Measurements from ENCODE around the gene CYFIP2. TPM values are rescaled to one million over a fixed set of nuclear protein-coding genes. Genes with fewer than 3 reads are reported as not detected.

Gene CYFIP2
- total and polyA plus RNA-seq, 10 of the 15 experiments (the other 5 are each of a cell fraction or from before 2014, with no cell fraction given) = 43.4 to 173 (median 96.0) TPM

- no peak overlapping the region for H3K27ac ChIP-seq (ENCODE audit: control insufficient read depth, insufficient read depth)
- DNase-seq (ENCODE audit: low read depth, low spot score) (no peak), FAIRE-seq (no peak), ATAC-seq (no peak)
- ChIA-PET SMC1A (ENCODE audit: uncharacterized antibody, unreplicated experiment) (no interaction called here), POLR2A (no interaction called here), RAD21 (ENCODE audit: unreplicated experiment) (no interaction called here), CTCF (interaction anchor here (1.2 kb wide), 1 partner anchor 34 kb away, joined by 3 read pairs; no protein-coding TSS in a partner anchor)
- H3K4me3 ChIP-seq = no peak overlapping the region
- intact Hi-C loops (cut with micrococcal nuclease; ENCODE audit: unreplicated experiment) = no loop called here
- no peak overlapping the region for H2AFZ ChIP-seq (ENCODE audit: control insufficient read depth, low read depth, low read length)
- peaks cover 10 to 53% of the 10 kb centered on the region in 2 experiments for H3K36me3 ChIP-seq (ENCODE audit: control insufficient read depth in 2 of 2, insufficient read depth in 2 of 2, low read length in 1 of 2)
- no peaks in the 10 kb centered on the region for H3K79me2 ChIP-seq (ENCODE audit: control insufficient read depth, insufficient read depth, low read length)
- H3K27me3 ChIP-seq (replicated peaks in 1 of 2; ENCODE audit: control insufficient read depth in 2 of 2, insufficient read depth in 2 of 2, low read length in 1 of 2) = no peaks in the 10 kb centered on the region
- no peaks in the 10 kb centered on the region for H3K9me3 ChIP-seq (replicated peaks; ENCODE audit: control insufficient read depth, insufficient read depth, low read length)
- no peak overlapping the region for H3K4me2 ChIP-seq (ENCODE audit: control insufficient read depth, insufficient read depth)
- no peak for TF ChIP-seq POLR2AphosphoS2 (IDR thresholded peaks at IDR 0.05; ENCODE audit: low read depth, low read length)
- no peak for TF ChIP-seq GATAD2B (conservative IDR thresholded peaks at IDR 0.05; ENCODE audit: low read depth)
- no peak for TF ChIP-seq ZNF592 (IDR thresholded peaks at IDR 0.05)
- no peak for TF ChIP-seq EGR1 (IDR thresholded peaks at IDR 0.05; ENCODE audit: borderline replicate concordance in 1 of 2, low read depth in 2 of 2, low read length in 2 of 2)
- TF ChIP-seq CHD2 (IDR thresholded peaks at IDR 0.05; ENCODE audit: borderline replicate concordance, low read depth, low read length) = no peak
- no peak for TF ChIP-seq ZNF217 (IDR thresholded peaks at IDR 0.05)
- TF ChIP-seq HCFC1 (IDR thresholded peaks at IDR 0.05; ENCODE audit: low read length) = no peak
- no peak for TF ChIP-seq TBL1XR1 (IDR thresholded peaks at IDR 0.05; ENCODE audit: low read depth, low read length)
- TF ChIP-seq ZNF24 (IDR thresholded peaks at IDR 0.05) = no peak
- TF ChIP-seq IRF3 (IDR thresholded peaks at IDR 0.05) = no peak
- H4K20me1 ChIP-seq (ENCODE audit: control insufficient read depth, insufficient read depth) = no peaks in the 10 kb centered on the region
- H3K9ac ChIP-seq (ENCODE audit: control insufficient read depth, insufficient read depth, low read length) = no peak overlapping the region
- 98% methylated on average over 3 of the region's 3 CpGs for WGBS (ENCODE audit: insufficient coverage, insufficient replicate concordance, low lambda C conversion rate, missing lambda C conversion rate)
- no TSS peak for BruUV-seq (replicated peaks)
- H3K4me1 ChIP-seq (ENCODE audit: control insufficient read depth, insufficient read depth, low read length) = no peaks in the 10 kb centered on the region
- in situ Hi-C loops (cut with MboI) = no loop called here
These were observed 96.1 kb downstream of the CYFIP2 start for GRCh38 chr5:157362012-157362411.
